Liver (tissue), 9 donors: ENCODE results near the gene GCNT4. TPM values are rescaled to one million over a fixed set of nuclear protein-coding genes. Genes with fewer than 3 reads are reported as not detected.

Experiments
- DNase-seq: peaks from one replicate; pipeline ENCODE4 v3.0.0-alpha.2; 2017; ENCODE audit warnings: low spot score
- H3K27ac ChIP-seq, 2 donors: one replicate each; pipeline ENCODE4 v1.7.0; 2013; ENCODE audit warnings: inconsistent platforms in 2 of 2, low read length in 2 of 2, control low read depth in 1 of 2, low read depth in 1 of 2, mild to moderate bottlenecking in 1 of 2
- H3K27me3 ChIP-seq, 4 donors: one replicate each; pipeline versions ENCODE4 v1.6.1 to v1.7.0; 2013; ENCODE audit warnings: low read length in 3 of 4, inconsistent platforms in 1 of 4, mild to moderate bottlenecking in 1 of 4, moderate library complexity in 1 of 4; ENCODE audit not compliant: control insufficient read depth in 4 of 4, insufficient read depth in 4 of 4
- H3K36me3 ChIP-seq, 4 donors: one replicate each; pipeline versions ENCODE4 v1.6.1 to v1.7.0; 2013; ENCODE audit warnings: low read length in 3 of 4, mild to moderate bottlenecking in 3 of 4, low read depth in 1 of 4, moderate library complexity in 1 of 4; ENCODE audit not compliant: control insufficient read depth in 4 of 4, insufficient read depth in 3 of 4
- H3K4me1 ChIP-seq, 4 donors: one replicate each; pipeline versions ENCODE4 v1.6.1 to v1.7.0; 2013; ENCODE audit warnings: low read length in 3 of 4, mild to moderate bottlenecking in 3 of 4, moderate library complexity in 1 of 4; ENCODE audit not compliant: control insufficient read depth in 4 of 4, insufficient read depth in 4 of 4
- H3K4me3 ChIP-seq, 3 donors: one replicate each; pipeline versions ENCODE4 v1.6.1 to v1.7.0; 2013; ENCODE audit warnings: low read length in 3 of 3, control low read depth in 1 of 3, low read depth in 1 of 3, mild to moderate bottlenecking in 1 of 3
- H3K9ac ChIP-seq, 2 donors: one replicate each; pipeline ENCODE4 v1.7.0; 2013; ENCODE audit warnings: low read length in 2 of 2, mild to moderate bottlenecking in 2 of 2, moderate library complexity in 2 of 2, control low read depth in 1 of 2, low read depth in 1 of 2
- H3K9me3 ChIP-seq, 4 donors: one replicate each; pipeline versions ENCODE4 v1.6.1 to v1.7.0; 2013; ENCODE audit warnings: low read length in 3 of 4; ENCODE audit not compliant: control insufficient read depth in 4 of 4
- EGR1 ChIP-seq, 2 donors: IDR thresholded peaks; 2 replicates each; pipeline ENCODE4 v1.6.1; 2016 to 2018; ENCODE audit warnings: antibody characterized with exemption in 2 of 2, low read depth in 2 of 2
- FOXA1 ChIP-seq: IDR thresholded peaks from 2 replicates; pipeline ENCODE4 v1.6.1; 2016; ENCODE audit warnings: antibody characterized with exemption
- FOXA2 ChIP-seq: IDR thresholded peaks from 2 replicates; pipeline ENCODE4 v1.6.1; 2016; ENCODE audit warnings: antibody characterized with exemption
- GABPA ChIP-seq, 2 donors: IDR thresholded peaks in 1 of 2; conservative IDR thresholded peaks in 1 of 2; 2 replicates each; pipeline ENCODE4 v1.6.1; 2016; ENCODE audit warnings: antibody characterized with exemption in 2 of 2, mild to moderate bottlenecking in 1 of 2, moderate library complexity in 1 of 2
- HNF4G ChIP-seq: IDR thresholded peaks from 2 replicates; pipeline ENCODE4 v1.6.1; 2016; ENCODE audit warnings: antibody characterized with exemption
- NR2F2 ChIP-seq: IDR thresholded peaks from 2 replicates; pipeline ENCODE4 v1.6.1; 2016; ENCODE audit warnings: antibody characterized with exemption
- RAD21 ChIP-seq, 2 donors: IDR thresholded peaks; 2 replicates each; pipeline ENCODE4 v1.6.1; 2016; ENCODE audit warnings: antibody characterized with exemption in 2 of 2, mild to moderate bottlenecking in 2 of 2
- RXRA ChIP-seq, 2 donors: IDR thresholded peaks; 2 replicates each; pipeline ENCODE4 v1.6.1; 2017 to 2018; ENCODE audit warnings: antibody characterized with exemption in 2 of 2, mild to moderate bottlenecking in 1 of 2
- SP1 ChIP-seq: IDR thresholded peaks from 2 replicates; pipeline ENCODE4 v1.6.1; 2018; ENCODE audit warnings: antibody characterized with exemption, mild to moderate bottlenecking
- TAF1 ChIP-seq: conservative IDR thresholded peaks from 2 replicates; pipeline ENCODE4 v1.6.1; 2016; ENCODE audit warnings: antibody characterized with exemption, mild to moderate bottlenecking
- YY1 ChIP-seq: IDR thresholded peaks from 2 replicates; pipeline ENCODE4 v1.6.1; 2016; ENCODE audit warnings: antibody characterized with exemption, mild to moderate bottlenecking
- polyA plus RNA-seq, 2 donors: library from polyadenylated mRNA; stranded (reverse) in 1 of 2; unstranded in 1 of 2; fragments of 200-250 nt in 1 of 2; fragments of >200 nt in 1 of 2; fragmentation: Nextera tagmentation in 1 of 2; extraction: Ambion mirVana in 1 of 2; gene quantifications; one replicate each; pipeline versions ENCODE4 v1.2.1 to v1.2.3, GENCODE V29; 2013 to 2015
- total RNA-seq, 2 donors: library from RNA; depleted of rRNA; stranded (reverse); fragments of >200 nt; gene quantifications; one replicate each; pipeline ENCODE4 v1.2.3, GENCODE V29; 2014
- TF ChIP-seq, protein P1 (sequence below): IDR thresholded peaks from 2 replicates; pipeline ENCODE4 v1.6.1; 2016; ENCODE audit warnings: antibody characterized with exemption, mild to moderate bottlenecking
- TF ChIP-seq, protein P2 (sequence below): IDR thresholded peaks from 2 replicates; pipeline ENCODE4 v1.6.1; 2016; ENCODE audit warnings: antibody characterized with exemption
- TF ChIP-seq, protein P3 (sequence below): IDR thresholded peaks from 2 replicates; pipeline ENCODE4 v1.6.1; 2016; ENCODE audit warnings: antibody characterized with exemption
- donor health status: healthy.
- donor health status: healthy.
- donor health status: healthy.
- donor health status: healthy.
- donor health status: healthy.

Gene GCNT4
- total and polyA plus RNA-seq, 4 donors, result 0.25 to 1.3 (median 0.39) TPM

DNA sequence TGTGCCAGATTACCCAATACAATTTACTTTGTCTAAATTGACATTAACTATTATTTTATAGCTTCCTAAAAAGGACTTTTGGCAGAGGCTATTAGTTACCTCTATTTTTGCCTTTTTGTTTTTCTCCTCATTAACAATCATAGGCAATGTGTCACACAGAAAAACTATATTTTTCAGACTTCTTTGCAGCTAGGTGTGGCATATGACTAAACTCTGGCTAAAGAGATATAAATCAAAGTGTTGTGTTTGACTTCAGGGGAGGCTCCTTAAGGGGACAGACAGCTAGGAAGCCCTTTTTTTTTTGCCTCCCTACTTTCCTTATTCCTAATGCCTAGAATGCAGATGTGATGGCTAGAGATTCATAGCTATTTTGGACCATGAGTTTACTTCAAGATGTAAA is 19.7 kb upstream of the GCNT4 start (continued):
- TF ChIP-seq, protein P1, sequence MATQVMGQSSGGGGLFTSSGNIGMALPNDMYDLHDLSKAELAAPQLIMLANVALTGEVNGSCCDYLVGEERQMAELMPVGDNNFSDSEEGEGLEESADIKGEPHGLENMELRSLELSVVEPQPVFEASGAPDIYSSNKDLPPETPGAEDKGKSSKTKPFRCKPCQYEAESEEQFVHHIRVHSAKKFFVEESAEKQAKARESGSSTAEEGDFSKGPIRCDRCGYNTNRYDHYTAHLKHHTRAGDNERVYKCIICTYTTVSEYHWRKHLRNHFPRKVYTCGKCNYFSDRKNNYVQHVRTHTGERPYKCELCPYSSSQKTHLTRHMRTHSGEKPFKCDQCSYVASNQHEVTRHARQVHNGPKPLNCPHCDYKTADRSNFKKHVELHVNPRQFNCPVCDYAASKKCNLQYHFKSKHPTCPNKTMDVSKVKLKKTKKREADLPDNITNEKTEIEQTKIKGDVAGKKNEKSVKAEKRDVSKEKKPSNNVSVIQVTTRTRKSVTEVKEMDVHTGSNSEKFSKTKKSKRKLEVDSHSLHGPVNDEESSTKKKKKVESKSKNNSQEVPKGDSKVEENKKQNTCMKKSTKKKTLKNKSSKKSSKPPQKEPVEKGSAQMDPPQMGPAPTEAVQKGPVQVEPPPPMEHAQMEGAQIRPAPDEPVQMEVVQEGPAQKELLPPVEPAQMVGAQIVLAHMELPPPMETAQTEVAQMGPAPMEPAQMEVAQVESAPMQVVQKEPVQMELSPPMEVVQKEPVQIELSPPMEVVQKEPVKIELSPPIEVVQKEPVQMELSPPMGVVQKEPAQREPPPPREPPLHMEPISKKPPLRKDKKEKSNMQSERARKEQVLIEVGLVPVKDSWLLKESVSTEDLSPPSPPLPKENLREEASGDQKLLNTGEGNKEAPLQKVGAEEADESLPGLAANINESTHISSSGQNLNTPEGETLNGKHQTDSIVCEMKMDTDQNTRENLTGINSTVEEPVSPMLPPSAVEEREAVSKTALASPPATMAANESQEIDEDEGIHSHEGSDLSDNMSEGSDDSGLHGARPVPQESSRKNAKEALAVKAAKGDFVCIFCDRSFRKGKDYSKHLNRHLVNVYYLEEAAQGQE, result no peak
- no peak for TF ChIP-seq GABPA (IDR thresholded peaks at IDR 0.05 in 1 of 2, conservative IDR thresholded peaks at IDR 0.05 in 1 of 2)
- TF ChIP-seq TAF1, result no peak
- no peak for TF ChIP-seq FOXA1
- no peak for TF ChIP-seq RXRA (IDR thresholded peaks at IDR 0.05)
- TF ChIP-seq, protein P2, sequence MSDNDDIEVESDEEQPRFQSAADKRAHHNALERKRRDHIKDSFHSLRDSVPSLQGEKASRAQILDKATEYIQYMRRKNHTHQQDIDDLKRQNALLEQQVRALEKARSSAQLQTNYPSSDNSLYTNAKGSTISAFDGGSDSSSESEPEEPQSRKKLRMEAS, result no peak
- TF ChIP-seq NR2F2, result no peak
- TF ChIP-seq SP1, result no peak
- TF ChIP-seq HNF4G, result no peak
- TF ChIP-seq EGR1 (IDR thresholded peaks at IDR 0.05; ENCODE audit: low read depth in 2 of 2), result no peak
- no peak for TF ChIP-seq FOXA2
- TF ChIP-seq RAD21 (IDR thresholded peaks at IDR 0.05), result no peak

DNA sequence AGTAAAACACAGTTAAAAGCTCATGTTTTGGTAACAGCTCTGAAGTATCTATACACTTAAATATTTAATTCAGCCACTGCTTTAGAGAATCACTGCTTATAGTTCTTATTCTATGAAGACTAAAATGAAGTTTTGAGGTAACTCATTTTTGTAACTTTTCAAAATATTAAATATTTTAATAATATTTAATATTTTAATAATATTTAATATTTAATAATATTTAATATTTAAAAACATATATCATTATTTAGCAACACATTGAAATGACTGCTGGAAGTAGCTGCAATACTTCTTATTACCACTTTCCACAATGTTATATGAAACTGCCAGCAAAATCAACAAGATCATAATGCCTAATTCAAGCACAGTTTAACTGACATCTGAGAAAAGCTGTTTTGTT is 18.7 kb upstream of the GCNT4 start:
- Histone ChIP-seq H3K36me3 (no peaks in the 10 kb centered on the region), H3K9me3 (no peaks in the 10 kb centered on the region)
- TF ChIP-seq NR2F2, result no peak
- TF ChIP-seq HNF4G, result no peak
- no peak for TF ChIP-seq YY1
- no peak for TF ChIP-seq RAD21 (IDR thresholded peaks at IDR 0.05)
- TF ChIP-seq TAF1, result no peak
- TF ChIP-seq, protein P1, result no peak
- no peak for TF ChIP-seq EGR1 (IDR thresholded peaks at IDR 0.05; ENCODE audit: low read depth in 2 of 2)
- TF ChIP-seq SP1, result no peak
- TF ChIP-seq, protein P3, sequence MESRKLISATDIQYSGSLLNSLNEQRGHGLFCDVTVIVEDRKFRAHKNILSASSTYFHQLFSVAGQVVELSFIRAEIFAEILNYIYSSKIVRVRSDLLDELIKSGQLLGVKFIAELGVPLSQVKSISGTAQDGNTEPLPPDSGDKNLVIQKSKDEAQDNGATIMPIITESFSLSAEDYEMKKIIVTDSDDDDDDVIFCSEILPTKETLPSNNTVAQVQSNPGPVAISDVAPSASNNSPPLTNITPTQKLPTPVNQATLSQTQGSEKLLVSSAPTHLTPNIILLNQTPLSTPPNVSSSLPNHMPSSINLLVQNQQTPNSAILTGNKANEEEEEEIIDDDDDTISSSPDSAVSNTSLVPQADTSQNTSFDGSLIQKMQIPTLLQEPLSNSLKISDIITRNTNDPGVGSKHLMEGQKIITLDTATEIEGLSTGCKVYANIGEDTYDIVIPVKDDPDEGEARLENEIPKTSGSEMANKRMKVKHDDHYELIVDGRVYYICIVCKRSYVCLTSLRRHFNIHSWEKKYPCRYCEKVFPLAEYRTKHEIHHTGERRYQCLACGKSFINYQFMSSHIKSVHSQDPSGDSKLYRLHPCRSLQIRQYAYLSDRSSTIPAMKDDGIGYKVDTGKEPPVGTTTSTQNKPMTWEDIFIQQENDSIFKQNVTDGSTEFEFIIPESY, result no peak
- TF ChIP-seq, protein P2, result no peak

More for the DNA sequence above, 18.7 kb upstream of the GCNT4 start:
- H3K4me1 ChIP-seq, result no peaks in the 10 kb centered on the region
- no peak for DNase-seq
- H3K27ac ChIP-seq, result no peak overlapping the region
- H3K9ac ChIP-seq, result no peak overlapping the region
- no peak overlapping the region for H3K4me3 ChIP-seq
- no peaks in the 10 kb centered on the region for H3K27me3 ChIP-seq
